Small intestine (tissue), 7 donors: Measurements from ENCODE around the gene NRBF2. TPM values are rescaled to one million over a fixed set of nuclear protein-coding genes. Genes with fewer than 3 reads are reported as not detected.
A peak's percentile ranks its signal among the peaks of the same experiment; 100 is the strongest.

Experiments used
- DNase-seq, 2 donors: peaks; one replicate each; pipeline versions ENCODE4 v3.0.0 to v3.0.0-alpha.2; 2013
- FAIRE-seq: peaks from 2 replicates; lab custom pipeline; 2012; peaks lifted over from hg19 to GRCh38; lab: Jason Lieb, UNC
- H3K27ac ChIP-seq, 3 donors: one replicate each; pipeline ENCODE4 v1.5.1; 2013; ENCODE audit warnings: low read length in 2 of 3, mild to moderate bottlenecking in 2 of 3, control low read depth in 1 of 3, inconsistent platforms in 1 of 3, low read depth in 1 of 3, moderate library complexity in 1 of 3
- H3K27me3 ChIP-seq, 3 donors: one replicate each; pipeline ENCODE4 v1.6.1; 2013; ENCODE audit warnings: low read length in 3 of 3, inconsistent platforms in 1 of 3; ENCODE audit not compliant: control insufficient read depth in 3 of 3, insufficient read depth in 3 of 3
- H3K36me3 ChIP-seq, 3 donors: one replicate each; pipeline ENCODE4 v1.6.1; 2013; ENCODE audit warnings: low read length in 3 of 3, inconsistent platforms in 1 of 3, low read depth in 1 of 3, mild to moderate bottlenecking in 1 of 3, moderate library complexity in 1 of 3; ENCODE audit not compliant: control insufficient read depth in 3 of 3, insufficient read depth in 2 of 3
- H3K4me1 ChIP-seq, 3 donors: one replicate each; pipeline ENCODE4 v1.6.1; 2013; ENCODE audit warnings: low read length in 2 of 3, inconsistent platforms in 1 of 3, low read depth in 1 of 3, mild to moderate bottlenecking in 1 of 3, moderate library complexity in 1 of 3; ENCODE audit not compliant: control insufficient read depth in 3 of 3, insufficient read depth in 2 of 3
- H3K4me3 ChIP-seq, 3 donors: one replicate each; pipeline ENCODE4 v1.5.1; 2013; ENCODE audit warnings: low read length in 3 of 3, control low read depth in 1 of 3, inconsistent platforms in 1 of 3, low read depth in 1 of 3, mild to moderate bottlenecking in 1 of 3, moderate library complexity in 1 of 3
- H3K9me3 ChIP-seq, 2 donors: one replicate each; pipeline ENCODE4 v1.6.1; 2013; ENCODE audit warnings: low read depth in 1 of 2, low read length in 1 of 2; ENCODE audit not compliant: control insufficient read depth in 2 of 2, insufficient read depth in 1 of 2
- WGBS, 3 donors: extraction: QIAGEN DNeasy Blood & Tissue Kit; methylation state at CpG; one replicate each; pipeline ENCODE4 v1.1.7; 2013; 5-methylcytosine and 5-hydroxymethylcytosine counted together
- polyA plus RNA-seq, 4 donors: library from polyadenylated mRNA; stranded (reverse) in 3 of 4; unstranded in 1 of 4; fragments of 200-250 nt in 3 of 4; fragments of 120-200 nt in 1 of 4; gene quantifications; one replicate each; pipeline versions ENCODE4 v1.2.1 to v1.2.3, GENCODE V29; 2013
- donor health status: healthy with polysubstance abuse.
- donor health status: control.
- donor health status: control.
- donor health status: Bipolar disorder and iron deficiency.
- donor health status: healthy.

Gene NRBF2
- polyA plus RNA-seq, 4 donors, result 14.4 to 40.0 (median 21.7) TPM

- Histone ChIP-seq H3K27me3 (no peaks in the 10 kb centered on the region), H3K4me1 (peaks cover 0 to 2% (median 0%) of the 10 kb centered on the region in 3 donors), H3K27ac (no peak overlapping the region), H3K4me3 (no peak overlapping the region), H3K36me3 (peaks cover 0 to 13% (median 4%) of the 10 kb centered on the region in 3 donors), H3K9me3 (no peaks in the 10 kb centered on the region)
- FAIRE-seq, result no peak
- WGBS, 3 donors, result 52 to 58% (median 55%) methylated on average over 3 of the region's 3 CpGs
- DNase-seq, result peak; percentile 82 to 83
These were observed 24.9 kb downstream of the NRBF2 start for GRCh38 chr10:63157845-63158624.

- H3K4me1 ChIP-seq, result no peaks in the 10 kb centered on the region
- H3K9me3 ChIP-seq, result no peaks in the 10 kb centered on the region
- H3K27me3 ChIP-seq, result no peaks in the 10 kb centered on the region
- DNase-seq, result no peak
- peaks cover 0 to 25% (median 6%) of the 10 kb centered on the region in 3 donors for H3K36me3 ChIP-seq
- no peak overlapping the region for H3K27ac ChIP-seq
- no peak for FAIRE-seq
- WGBS, 3 donors, result 44 to 57% (median 53%) methylated on average over 2 of the region's 2 CpGs
- H3K4me3 ChIP-seq, result no peak overlapping the region
These were observed 28.5 kb downstream of the NRBF2 start for GRCh38 chr10:63161592-63161991.

- no peak overlapping the region for H3K27ac ChIP-seq
These were observed 31.1 kb downstream of the NRBF2 start for GRCh38 chr10:63164166-63164623.

DNA sequence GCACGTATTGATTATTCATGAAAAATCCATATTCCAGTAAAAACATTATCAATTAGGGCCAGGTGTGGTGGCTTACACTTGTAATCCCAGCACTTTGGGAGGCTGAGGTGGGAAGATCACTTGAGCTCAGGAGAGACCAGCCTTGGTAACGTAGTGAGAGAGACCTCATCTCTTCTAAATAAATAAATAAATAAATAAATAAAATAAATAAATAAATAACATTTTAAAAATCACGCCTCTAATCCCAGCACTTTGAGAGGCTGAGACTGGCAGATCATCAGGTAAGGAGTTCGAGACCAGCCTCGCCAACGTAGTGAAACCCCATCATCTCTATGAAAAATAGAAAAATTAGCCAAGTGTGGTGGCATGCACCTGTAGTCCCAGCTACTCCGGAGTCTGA is 32.1 kb downstream of the NRBF2 start:
- Histone ChIP-seq H3K9me3 (no peaks in the 10 kb centered on the region), H3K4me1 (peaks cover 0 to 3% (median 0%) of the 10 kb centered on the region in 3 donors), H3K36me3 (peaks cover 4 to 25% (median 12%) of the 10 kb centered on the region in 3 donors), H3K27me3 (no peaks in the 10 kb centered on the region), H3K4me3 (no peak overlapping the region), H3K27ac (no peak overlapping the region)
- FAIRE-seq (no peak), DNase-seq (no peak)
- WGBS, 3 donors, result 94 to 96% (median 95%) methylated on average over 7 of the region's 7 CpGs

More at GRCh38 chr10:63164166-63164623, 31.1 kb downstream of the NRBF2 start:
- DNase-seq (peak in 1 of 2 donors; percentile 17), FAIRE-seq (no peak)
- H3K9me3 ChIP-seq, result no peaks in the 10 kb centered on the region
- no peaks in the 10 kb centered on the region for H3K27me3 ChIP-seq
- H3K4me3 ChIP-seq, result no peak overlapping the region
- peaks cover 2 to 25% (median 6%) of the 10 kb centered on the region in 3 donors for H3K36me3 ChIP-seq
- WGBS, 3 donors, result 59 to 72% (median 64%) methylated on average over 2 of the region's 2 CpGs
- peaks cover 0 to 3% (median 0%) of the 10 kb centered on the region in 3 donors for H3K4me1 ChIP-seq

DNA sequence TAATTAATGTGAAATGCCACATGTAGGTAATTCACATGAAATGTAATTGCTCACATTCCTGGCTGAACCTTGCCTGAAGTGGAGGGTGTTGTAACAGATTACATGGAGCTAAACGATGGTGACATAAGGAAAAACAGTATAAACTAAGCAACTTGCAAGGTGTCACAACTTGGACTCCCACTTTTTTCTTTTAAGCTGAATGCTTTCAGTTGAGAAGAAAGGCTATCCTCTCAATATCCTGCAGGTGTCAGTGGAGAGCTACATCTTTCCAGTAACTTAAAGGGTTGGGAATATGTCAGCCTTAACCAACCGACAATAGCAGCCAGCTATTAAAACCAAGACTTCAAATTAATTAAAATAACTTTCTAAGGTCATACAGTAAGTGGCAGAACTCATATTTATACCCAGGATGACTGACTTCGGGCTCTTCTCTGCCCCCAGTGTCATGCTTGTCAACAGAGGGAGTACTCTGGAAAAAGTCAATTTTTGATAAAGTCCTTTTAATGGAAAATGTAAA is 33.7 kb downstream of the NRBF2 start:
- no peak overlapping the region for H3K4me3 ChIP-seq
- peaks cover 0 to 3% (median 0%) of the 10 kb centered on the region in 3 donors for H3K4me1 ChIP-seq
- FAIRE-seq (no peak), DNase-seq (peak; percentile 79 to 87)
- H3K36me3 ChIP-seq, result peaks cover 5 to 27% (median 17%) of the 10 kb centered on the region in 3 donors
- no peaks in the 10 kb centered on the region for H3K27me3 ChIP-seq
- peak overlapping the region in 2 of 3 donors; percentile 10 to 59 for H3K27ac ChIP-seq
- no peaks in the 10 kb centered on the region for H3K9me3 ChIP-seq
- WGBS, 3 donors, result 9 to 20% (median 11%) methylated on average over 3 of the region's 3 CpGs

- DNase-seq (no peak), FAIRE-seq (no peak)
- no peak overlapping the region for H3K27ac ChIP-seq
- H3K36me3 ChIP-seq, result peaks cover 5 to 21% (median 18%) of the 10 kb centered on the region in 3 donors
- peaks cover 0 to 3% (median 0%) of the 10 kb centered on the region in 3 donors for H3K4me1 ChIP-seq
- H3K9me3 ChIP-seq, result no peaks in the 10 kb centered on the region
- no peaks in the 10 kb centered on the region for H3K27me3 ChIP-seq
- no peak overlapping the region for H3K4me3 ChIP-seq
- WGBS, 3 donors, result 59 to 63% (median 59%) methylated on average over 2 of the region's 2 CpGs
These were observed 35.8 kb downstream of the NRBF2 start for GRCh38 chr10:63168821-63169462.

DNA sequence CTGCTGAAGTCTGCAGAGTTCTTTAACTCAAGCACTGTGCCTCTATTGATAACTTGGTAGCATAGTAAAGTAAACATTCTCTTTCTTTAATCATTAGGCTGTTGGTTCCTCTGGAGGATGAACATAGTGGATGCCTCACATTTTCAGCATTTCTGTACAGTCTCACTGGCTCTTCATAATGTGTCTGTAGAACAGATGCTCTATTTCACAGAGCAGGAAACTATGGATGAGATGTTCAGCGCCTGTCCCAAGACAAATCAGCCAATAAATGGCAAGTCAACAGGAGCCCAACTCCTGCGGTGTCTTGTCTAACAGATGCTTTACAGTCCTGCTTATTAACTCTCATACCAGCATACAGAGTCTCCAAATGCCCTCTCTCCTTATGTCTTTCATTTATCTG is 36.5 kb downstream of the NRBF2 start:
- FAIRE-seq (no peak), DNase-seq (no peak)
- WGBS, 3 donors, result 74 to 91% (median 88%) methylated on average over 2 of the region's 2 CpGs
- Histone ChIP-seq H3K36me3 (peaks cover 5 to 18% (median 18%) of the 10 kb centered on the region in 3 donors), H3K27me3 (no peaks in the 10 kb centered on the region), H3K4me1 (peaks cover 0 to 3% (median 0%) of the 10 kb centered on the region in 3 donors), H3K27ac (no peak overlapping the region), H3K4me3 (no peak overlapping the region), H3K9me3 (no peaks in the 10 kb centered on the region)

DNA sequence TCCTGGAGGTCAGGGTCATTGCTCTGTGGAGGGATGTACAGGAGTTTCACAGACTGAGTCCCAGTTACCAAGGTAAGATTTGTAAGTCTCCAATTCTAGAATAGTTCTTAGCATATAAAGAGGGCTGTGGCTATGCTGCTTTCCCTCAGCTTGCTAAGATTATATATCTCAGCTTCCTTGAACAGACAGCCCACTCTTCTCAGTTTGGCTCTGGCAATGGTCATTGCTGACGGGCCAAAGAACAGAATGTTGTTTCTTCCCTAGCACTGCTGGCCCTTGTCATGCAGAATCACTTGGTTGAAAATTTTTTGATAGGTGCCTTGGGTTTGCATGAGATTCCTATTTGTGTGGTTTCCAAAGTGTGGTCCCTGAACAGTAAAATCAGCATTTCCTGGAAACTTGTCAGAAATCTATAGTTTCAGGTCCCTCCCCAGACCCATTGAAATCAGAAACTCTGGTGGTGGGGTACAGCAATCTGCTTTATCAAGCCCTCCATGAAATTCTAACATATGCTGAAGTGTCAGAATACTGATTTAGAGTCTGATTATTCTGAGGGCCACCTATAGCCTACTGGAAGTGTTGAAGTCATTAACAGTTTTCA is 38.2 kb downstream of the NRBF2 start:
- Histone ChIP-seq H3K9me3 (no peaks in the 10 kb centered on the region), H3K27ac (no peak overlapping the region), H3K36me3 (peaks cover 5 to 17% (median 10%) of the 10 kb centered on the region in 3 donors), H3K4me1 (peaks cover 0 to 3% (median 0%) of the 10 kb centered on the region in 3 donors), H3K4me3 (no peak overlapping the region), H3K27me3 (no peaks in the 10 kb centered on the region)
- WGBS, 3 donors, result 76 to 96% (median 90%) methylated on average over 1 of the region's 1 CpG
- FAIRE-seq (no peak), DNase-seq (no peak)
